ENCODE measurements around the gene RENBP. TPM values are rescaled to one million over a fixed set of nuclear protein-coding genes. Genes with fewer than 3 reads are reported as not detected.

The RENBP gene
- total RNA-seq = 2.1 and 5.5 TPM in 2 replicates

GRCh38 chrX:153944140-153944799 lies at the start of gene RENBP:
Gene RENBP (minus strand): TSS chrX:153944643. CDS start chrX:153944610, 33 bp downstream.

GRCh38 chrX:153972368-153973126 lies 28.1 kb upstream of the RENBP start, which contains the start of gene TMEM187:
Gene TMEM187 (plus strand): TSS chrX:153972754. CDS start chrX:153982063, 9,309 bp downstream.

GRCh38 chrX:153971450-153972367 lies 27.3 kb upstream of the RENBP start, which contains the start of gene HCFC1:
Gene HCFC1 (minus strand): TSS chrX:153971818. CDS start chrX:153970840, 978 bp downstream.

GRCh38 chrX:153934762-153935325 lies 9.6 kb downstream of the RENBP start, which contains the start of gene NAA10:
Gene NAA10 (minus strand): TSS chrX:153935037. CDS start chrX:153934904, 133 bp downstream.

GRCh38 chrX:153925739-153926551 lies 18.5 kb downstream of the RENBP start, which contains the start of gene ARHGAP4:
Gene ARHGAP4 (minus strand): TSS chrX:153926264. CDS start chrX:153926202, 62 bp downstream.

GRCh38 chrX:153903991-153904957 lies 40.2 kb downstream of the RENBP start, which contains the start of gene AVPR2:
Gene AVPR2 (plus strand): TSS chrX:153904673. CDS start chrX:153905146, 473 bp downstream.

GRCh38 chrX:153885968-153886903 lies 58.2 kb downstream of the RENBP start, which contains the start of gene L1CAM:
Gene L1CAM (minus strand): TSS chrX:153886173. CDS start chrX:153875836, 10,337 bp downstream.

Other genes starting within 250 kb of the RENBP start
- 256 and 267 TPM in 2 replicates for gene BCAP31, start 220.3 kb downstream of the RENBP start, total RNA-seq
- gene ABCD1, start 219.8 kb downstream of the RENBP start, total RNA-seq = 3.4 and 3.9 TPM in 2 replicates
- 6.3 and 9.8 TPM in 2 replicates for gene PLXNB3, start 180.4 kb downstream of the RENBP start, total RNA-seq
- gene SRPK3, start 163.6 kb downstream of the RENBP start, total RNA-seq = under 0.01 and 0.43 TPM in 2 replicates
- gene IDH3G, start 150.3 kb downstream of the RENBP start, total RNA-seq = 22.4 and 42.9 TPM in 2 replicates
- 134 and 165 TPM in 2 replicates for gene SSR4, start 150.0 kb downstream of the RENBP start, total RNA-seq
- gene PDZD4, start 114.1 kb downstream of the RENBP start, total RNA-seq = under 0.01 TPM in 1 of 2 replicates, not detected in the other
- gene L1CAM, start 58.5 kb downstream of the RENBP start, total RNA-seq = 0.85 and 20.7 TPM in 2 replicates
- gene AVPR2, start 40.0 kb downstream of the RENBP start, total RNA-seq = 0.48 TPM in 1 of 2 replicates, not detected in the other
- gene ARHGAP4, start 18.4 kb downstream of the RENBP start, total RNA-seq = 6.0 and 6.7 TPM in 2 replicates
- gene NAA10, start 9.6 kb downstream of the RENBP start, total RNA-seq = 61.4 and 74.2 TPM in 2 replicates
- gene HCFC1, start 27.2 kb upstream of the RENBP start, total RNA-seq = 9.4 and 13.2 TPM in 2 replicates
- 4.9 and 8.9 TPM in 2 replicates for gene TMEM187, start 28.1 kb upstream of the RENBP start, total RNA-seq
- gene IRAK1, start 75.3 kb upstream of the RENBP start, total RNA-seq = 108 and 113 TPM in 2 replicates
- 12.0 and 16.4 TPM in 2 replicates for gene MECP2, start 153.1 kb upstream of the RENBP start, total RNA-seq
- not detected in 2 replicates for gene OPN1LW, start 199.6 kb upstream of the RENBP start, total RNA-seq
- gene OPN1MW, start 238.0 kb upstream of the RENBP start, total RNA-seq = not detected in 2 replicates

Data from tracheal epithelial cell (primary cell).